HepG2 (cell line): Measurements from ENCODE around the gene SLC35F4. TPM values are rescaled to one million over a fixed set of nuclear protein-coding genes. Genes with fewer than 3 reads are reported as not detected.

ENCODE experiments used
- ATAC-seq: fragments of 200-7000 bp; cut with Tn5 transposase; 3 replicates; pipeline ENCODE4 v1.9.1; 2020; ENCODE audit warnings: mild to moderate bottlenecking, moderate library complexity
- BruUV-seq: library from RNA; stranded (reverse); fragments of 400-500 nt; replicated peaks from 2 replicates; lab custom pipeline; 2021; lab: Mats Ljungman, UMichigan
- CTCF ChIA-PET: fragments of 300-600 bp; formaldehyde crosslinking; extraction: SDS; loops from one replicate; lab custom pipeline; 2021; ENCODE audit warnings: low total read pairs, inconsistent platforms, low intra/inter-chr PET ratio; lab: Yijun Ruan, JAX
- POLR2A ChIA-PET: fragments of 350-600 bp; sonication (Branson Sonifier 250); formaldehyde crosslinking; loops from one replicate; lab custom pipeline; 2020; ENCODE audit warnings: antibody characterized with exemption, inconsistent platforms; lab: Yijun Ruan, JAX
- DNase-seq: peaks from one replicate; pipeline ENCODE4 v3.0.0-alpha.2; 2015; ENCODE audit warnings: low spot score
- FAIRE-seq: peaks from 3 replicates; lab custom pipeline; 2011; peaks lifted over from hg19 to GRCh38; lab: Jason Lieb, UNC
- H2AFZ ChIP-seq: one replicate; pipeline ENCODE4 v1.6.1; 2011; ENCODE audit warnings: low read length, inconsistent platforms
- H3K27ac ChIP-seq: fragments of 300-600 bp; 3 replicates; pipeline ENCODE4 v1.8.0; 2011; ENCODE audit warnings: mixed run types, mild to moderate bottlenecking, mixed read lengths, low read length, inconsistent platforms; ENCODE audit not compliant: insufficient read depth; ENCODE audit errors: extremely low read length
- H3K27me3 ChIP-seq, 2 experiments: fragments of 200-600 bp in 1 of 2; 2 replicates in 1 of 2; 3 replicates in 1 of 2; pipeline versions ENCODE4 v1.6.0 to v1.8.0; 2011; ENCODE audit warnings: low read length in 2 of 2, mild to moderate bottlenecking in 2 of 2, moderate library complexity in 2 of 2, inconsistent platforms in 1 of 2; ENCODE audit not compliant: insufficient read depth in 2 of 2, control insufficient read depth in 1 of 2
- H3K36me3 ChIP-seq, 2 experiments: fragments of 200-600 bp in 1 of 2; replicated peaks in 1 of 2; 2 replicates in 1 of 2; 3 replicates in 1 of 2; pipeline versions ENCODE4 v1.5.1 to v1.8.0; 2011; ENCODE audit warnings: low read length in 2 of 2, inconsistent platforms in 1 of 2; ENCODE audit not compliant: insufficient read depth in 2 of 2, control insufficient read depth in 1 of 2
- H3K4me1 ChIP-seq: 2 replicates; pipeline ENCODE4 v1.5.1; 2012; ENCODE audit warnings: low read length, inconsistent platforms; ENCODE audit not compliant: insufficient read depth
- H3K4me2 ChIP-seq: 2 replicates; pipeline ENCODE4 v1.6.0; 2011; ENCODE audit warnings: low read depth, low read length, inconsistent platforms
- H3K4me3 ChIP-seq, 3 experiments: fragments of 200-600 bp in 1 of 3; sonication (generic), shearing (Covaris generic) in 1 of 3; replicated peaks in 1 of 3; 2 replicates each; pipeline ENCODE4 v1.5.1; 2011 to 2016; ENCODE audit warnings: low read length in 3 of 3, inconsistent platforms in 2 of 3, low read depth in 2 of 3, mild to moderate bottlenecking in 2 of 3, control low read depth in 1 of 3, mixed read lengths in 1 of 3; ENCODE audit not compliant: insufficient read depth in 1 of 3
- H3K79me2 ChIP-seq: one replicate; pipeline ENCODE4 v1.6.1; 2011; ENCODE audit warnings: low read length, inconsistent platforms; ENCODE audit not compliant: insufficient read depth
- H3K9ac ChIP-seq: 2 replicates; pipeline ENCODE4 v1.6.0; 2011; ENCODE audit warnings: mild to moderate bottlenecking, low read depth, low read length, inconsistent platforms; ENCODE audit not compliant: insufficient read depth
- H3K9me3 ChIP-seq: 2 replicates; pipeline ENCODE4 v1.5.1; 2012; ENCODE audit warnings: mild to moderate bottlenecking, low read length
- H4K20me1 ChIP-seq: 2 replicates; pipeline ENCODE4 v1.6.0; 2011; ENCODE audit warnings: inconsistent platforms, mild to moderate bottlenecking, low read length, moderate library complexity; ENCODE audit not compliant: insufficient read depth
- GFI1 ChIP-seq: sonication (generic); formaldehyde crosslinking; IDR thresholded peaks from 2 replicates; pipeline ENCODE4 v1.5.0; 2020; ENCODE audit warnings: missing genetic modification reagents, mild to moderate bottlenecking, borderline replicate concordance
- NFATC3 ChIP-seq: sonication (generic); formaldehyde crosslinking; IDR thresholded peaks from 2 replicates; pipeline ENCODE4 v1.5.1; 2020; ENCODE audit warnings: mild to moderate bottlenecking, missing genetic modification reagents
- PHB2 ChIP-seq: fragments of 450-650 bp; IDR thresholded peaks from 2 replicates; pipeline ENCODE4 v1.6.1; 2018; ENCODE audit not compliant: partially characterized antibody
- SAFB2 ChIP-seq: sonication (generic); formaldehyde crosslinking; IDR thresholded peaks from 2 replicates; pipeline ENCODE4 v1.5.1; 2020; ENCODE audit warnings: missing genetic modification reagents, low read depth, mild to moderate bottlenecking, borderline replicate concordance
- TEAD2 ChIP-seq: sonication (generic); formaldehyde crosslinking; IDR thresholded peaks from 2 replicates; pipeline ENCODE4 v1.9.0; 2021; ENCODE audit warnings: missing genetic modification reagents
- ZBTB20 ChIP-seq: sonication (generic); formaldehyde crosslinking; IDR thresholded peaks from 2 replicates; pipeline ENCODE4 v1.8.1; 2023; ENCODE audit warnings: missing genetic modification reagents, low read depth, mild to moderate bottlenecking, borderline replicate concordance
- ZNF205 ChIP-seq: IDR thresholded peaks from 2 replicates; pipeline ENCODE4 v1.6.1; 2018; ENCODE audit warnings: missing biosample characterization, missing genetic modification reagents
- ZNF780A ChIP-seq: sonication (generic); formaldehyde crosslinking; IDR thresholded peaks from 2 replicates; pipeline ENCODE4 v1.8.0; 2022; ENCODE audit warnings: mild to moderate bottlenecking, missing genetic modification reagents, moderate library complexity
- WGBS: methylation state at CpG from one replicate; pipeline ENCODE4 v1.1.6; 2017; ENCODE audit warnings: low lambda C conversion rate; 5-methylcytosine and 5-hydroxymethylcytosine counted together
- in situ Hi-C: cut with HindIII; loops from 2 replicates; pipeline ENCODE4 v1.10.0; 2017; ENCODE audit warnings: low pct_unique_long_range_greater_than_20kb; ENCODE audit not compliant: extremely low pct_ligation_motif_present
- intact Hi-C: fragments of 100-400 bp; cut with micrococcal nuclease; formaldehyde crosslinking; loops from one replicate; pipeline ENCODE4 v1.10.0; 2022; ENCODE audit not compliant: unreplicated experiment
- polyA plus RNA-seq, 8 experiments: library from polyadenylated mRNA; depleted of rRNA in 3 of 8; stranded (reverse) in 7 of 8; unstranded in 1 of 8; fragments of >200 nt; fragmentation: Illumina TruSeq in 4 of 8; extraction: Trizol in 4 of 8; gene quantifications; 2 replicates each; pipeline versions ENCODE4 v1.2.1 to v1.2.3, GENCODE V29; 2011 to 2016; ENCODE audit warnings: low read depth in 4 of 8, missing spikeins in 1 of 8, mixed read lengths in 1 of 8; ENCODE audit not compliant: insufficient read depth in 1 of 8
- total RNA-seq, 5 experiments: library from RNA; depleted of rRNA; stranded (reverse); fragments of >200 nt; fragmentation: Illumina TruSeq; extraction: Trizol; gene quantifications; 2 replicates each; pipeline ENCODE4 v1.2.3, GENCODE V29; 2016; ENCODE audit warnings: low read depth in 1 of 5

Gene SLC35F4
- total and polyA plus RNA-seq, 2 of the 13 experiments (the other 11 are each of a cell fraction or from before 2014, with no cell fraction given) = not detected

DNA sequence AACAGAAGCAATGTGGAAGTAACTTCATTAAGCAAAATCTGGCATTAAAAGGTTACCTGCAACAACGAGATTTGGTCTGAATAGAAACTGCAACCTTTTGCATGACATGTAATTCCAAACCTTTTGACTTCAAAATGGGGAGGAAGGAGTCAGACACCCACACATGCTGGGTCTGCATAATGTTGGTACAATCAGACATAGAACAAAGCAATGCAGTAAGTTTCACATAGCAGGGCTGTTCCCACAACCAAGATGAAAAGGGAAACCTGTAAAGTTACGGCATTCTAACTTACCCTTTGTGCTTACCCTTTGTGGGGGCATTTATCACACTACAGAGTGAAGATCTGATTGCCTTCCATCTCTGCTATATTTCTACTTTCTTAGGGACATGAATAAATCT is 10.1 kb upstream of the SLC35F4 start (continued):
- TF ChIP-seq PHB2 (no peak), ZNF205 (CRISPR knock-in tag) (no peak), GFI1 (CRISPR knock-in tag) (no peak), ZNF780A (CRISPR knock-in tag) (no peak)

DNA sequence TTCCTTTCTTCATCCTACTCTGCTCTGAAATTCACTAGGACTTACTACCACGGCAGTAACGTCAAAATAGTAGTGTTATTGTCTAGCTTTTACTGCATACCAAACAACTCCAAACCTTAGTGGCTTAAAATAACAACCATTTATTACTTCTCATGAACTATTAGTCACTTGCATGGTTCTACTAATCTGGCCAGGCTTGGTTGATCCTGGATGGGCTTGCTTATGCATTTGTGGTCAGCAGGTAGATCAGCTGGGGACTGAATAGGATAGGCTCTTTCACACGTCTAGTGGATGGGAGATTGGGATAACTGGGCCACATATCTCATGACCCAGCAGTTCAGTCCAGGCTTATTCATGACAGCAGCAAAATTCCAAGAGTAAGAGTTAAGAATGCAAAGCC is 9.4 kb upstream of the SLC35F4 start:
- no peak overlapping the region for H3K4me2 ChIP-seq
- no peak for DNase-seq
- no peaks in the 10 kb centered on the region for H3K79me2 ChIP-seq
- ChIA-PET CTCF (no interaction called here), POLR2A (no interaction called here)
- H4K20me1 ChIP-seq = no peaks in the 10 kb centered on the region
- H3K36me3 ChIP-seq = no peaks in the 10 kb centered on the region
- no peaks in the 10 kb centered on the region for H3K27me3 ChIP-seq
- peaks cover 1% of the 10 kb centered on the region for H3K4me1 ChIP-seq
- ATAC-seq = no peak
- 0% methylated on average over 3 of the region's 3 CpGs for WGBS
- TF ChIP-seq SAFB2 (CRISPR knock-in tag) (no peak), NFATC3 (no peak), ZBTB20 (CRISPR knock-in tag) (no peak), TEAD2 (CRISPR knock-in tag) (no peak)
- TF ChIP-seq, all 625 proteins: peak for 0
- FAIRE-seq = no peak
- intact Hi-C loops = no loop called here
- in situ Hi-C loops = no loop called here
- H3K27ac ChIP-seq = no peak overlapping the region
- H3K9ac ChIP-seq = no peak overlapping the region
- no peaks in the 10 kb centered on the region for H3K9me3 ChIP-seq
- H2AFZ ChIP-seq = no peak overlapping the region
- BruUV-seq = no TSS peak
- H3K4me3 ChIP-seq = no peak overlapping the region
